HEK293 (cell line): ENCODE measurements around the gene KIF9.

Experiments
- CTCF ChIA-PET: fragments of 350-600 bp; formaldehyde crosslinking; extraction: SDS; loops from one replicate; lab custom pipeline; 2021; ENCODE audit warnings: antibody characterized with exemption; lab: Yijun Ruan, JAX
- POLR2A ChIA-PET: fragments of 300-600 bp; formaldehyde crosslinking; extraction: SDS; loops from one replicate; lab custom pipeline; 2020; ENCODE audit warnings: antibody characterized with exemption, inconsistent platforms; lab: Yijun Ruan, JAX
- H3K27ac ChIP-seq: fragments of 200-500 bp; sonication (Bioruptor generic); 2 replicates; pipeline ENCODE4 v1.5.1; 2014; ENCODE audit warnings: low read depth, low read length, control low read depth, inconsistent platforms; ENCODE audit errors: extremely low read depth
- H3K36me3 ChIP-seq, 2 experiments: fragments of 200-500 bp in 1 of 2; sonication (Bioruptor generic) in 1 of 2; 1 replicate in 1 of 2; 2 replicates in 1 of 2; pipeline ENCODE4 v1.5.1; 2014 to 2017; ENCODE audit warnings: inconsistent platforms in 2 of 2, low read length in 2 of 2; ENCODE audit not compliant: control insufficient read depth in 2 of 2, insufficient read depth in 1 of 2
- H3K4me1 ChIP-seq: fragments of 200-500 bp; sonication (Bioruptor generic); 2 replicates; pipeline ENCODE4 v1.5.1; 2014; ENCODE audit warnings: mild to moderate bottlenecking, low read length, inconsistent platforms; ENCODE audit not compliant: control insufficient read depth, insufficient read depth
- H3K4me3 ChIP-seq: 2 replicates; pipeline ENCODE4 v1.5.1; 2011; ENCODE audit warnings: low read depth, mild to moderate bottlenecking, control low read depth, low read length, moderate library complexity
- H3K9me3 ChIP-seq: fragments of 200-500 bp; sonication (Bioruptor generic); 2 replicates; pipeline ENCODE4 v1.5.1; 2014; ENCODE audit warnings: low read depth, low read length, inconsistent platforms; ENCODE audit not compliant: control insufficient read depth, insufficient read depth
- BCL11A ChIP-seq: fragments of 450-650 bp; formaldehyde crosslinking; IDR thresholded peaks from 2 replicates; pipeline ENCODE4 v1.5.1; 2016; ENCODE audit warnings: low read depth, missing biosample characterization, missing genetic modification characterization
- HOXD13 ChIP-seq: sonication (generic); formaldehyde crosslinking; IDR thresholded peaks from 2 replicates; pipeline ENCODE4 v1.8.0; 2022; ENCODE audit warnings: missing genetic modification reagents, borderline replicate concordance
- KLF16 ChIP-seq: fragments of 450-650 bp; formaldehyde crosslinking; IDR thresholded peaks from 2 replicates; pipeline ENCODE4 v1.5.1; 2017; ENCODE audit warnings: missing biosample characterization, missing genetic modification characterization
- PATZ1 ChIP-seq: fragments of 450-650 bp; formaldehyde crosslinking; IDR thresholded peaks from 2 replicates; pipeline ENCODE4 v1.5.1; 2016; ENCODE audit warnings: missing biosample characterization, missing genetic modification characterization
- PBX3 ChIP-seq: sonication (generic); formaldehyde crosslinking; IDR thresholded peaks from 2 replicates; pipeline ENCODE4 v1.8.1; 2022; ENCODE audit warnings: mild to moderate bottlenecking, moderate library complexity, missing genetic modification reagents
- PRDM10 ChIP-seq: fragments of 450-650 bp; formaldehyde crosslinking; IDR thresholded peaks from 2 replicates; pipeline ENCODE4 v1.5.1; 2016; ENCODE audit warnings: missing biosample characterization, missing genetic modification characterization
- PRDM2 ChIP-seq: fragments of 450-650 bp; formaldehyde crosslinking; IDR thresholded peaks from 2 replicates; pipeline ENCODE4 v1.5.1; 2016; ENCODE audit warnings: missing biosample characterization, missing genetic modification characterization, borderline replicate concordance
- ZFP37 ChIP-seq: fragments of 450-650 bp; formaldehyde crosslinking; IDR thresholded peaks from 2 replicates; pipeline ENCODE4 v1.5.1; 2016; ENCODE audit warnings: missing biosample characterization, missing genetic modification characterization
- ZNF112 ChIP-seq: fragments of 450-650 bp; formaldehyde crosslinking; IDR thresholded peaks from 2 replicates; pipeline ENCODE4 v1.5.0; 2017; ENCODE audit warnings: missing biosample characterization, missing genetic modification characterization
- ZNF132 ChIP-seq: fragments of 450-650 bp; formaldehyde crosslinking; IDR thresholded peaks from 2 replicates; pipeline ENCODE4 v1.5.1; 2017; ENCODE audit warnings: missing biosample characterization, missing genetic modification characterization, borderline replicate concordance
- ZNF18 ChIP-seq: fragments of 450-650 bp; formaldehyde crosslinking; IDR thresholded peaks from 2 replicates; pipeline ENCODE4 v1.5.1; 2016; ENCODE audit warnings: missing biosample characterization, missing genetic modification characterization
- ZNF184 ChIP-seq: fragments of 450-650 bp; IDR thresholded peaks from 2 replicates; pipeline ENCODE4 v1.5.1; 2018; ENCODE audit warnings: missing biosample characterization, mild to moderate bottlenecking, missing genetic modification characterization
- ZNF248 ChIP-seq: fragments of 450-650 bp; formaldehyde crosslinking; IDR thresholded peaks from 2 replicates; pipeline ENCODE4 v1.5.1; 2017; ENCODE audit warnings: missing biosample characterization, missing genetic modification characterization
- ZNF530 ChIP-seq: fragments of 450-650 bp; formaldehyde crosslinking; IDR thresholded peaks from 2 replicates; pipeline ENCODE4 v1.5.1; 2016; ENCODE audit warnings: low read depth, missing biosample characterization, missing genetic modification characterization
- ZNF549 ChIP-seq: fragments of 450-650 bp; IDR thresholded peaks from 2 replicates; pipeline ENCODE4 v1.5.1; 2018; ENCODE audit warnings: missing biosample characterization, missing genetic modification characterization, mild to moderate bottlenecking, inconsistent platforms, moderate library complexity
- ZNF555 ChIP-seq: fragments of 450-650 bp; formaldehyde crosslinking; conservative IDR thresholded peaks from 2 replicates; pipeline ENCODE4 v1.5.1; 2017; ENCODE audit warnings: missing biosample characterization, mild to moderate bottlenecking, missing genetic modification characterization, inconsistent platforms

The KIF9 gene

GRCh38 chr3:47244531-47245100 is 38.0 kb downstream of the KIF9 start (continued):
- TF ChIP-seq PBX3 (no peak), ZFP37 (tag by site-specific recombination) (no peak), ZNF555 (tag by site-specific recombination) (no peak), HOXD13 (CRISPR knock-in tag) (no peak)

GRCh38 chr3:47243419-47244147 is 39.0 kb downstream of the KIF9 start:
- POLR2A ChIA-PET = no interaction called here
- no peaks in the 10 kb centered on the region for H3K36me3 ChIP-seq
- no peaks in the 10 kb centered on the region for H3K9me3 ChIP-seq
- TF ChIP-seq PRDM2 (tag by site-specific recombination) (no peak), ZNF549 (tag by site-specific recombination) (no peak), ZNF18 (tag by site-specific recombination) (no peak), ZNF132 (no peak), ZNF184 (no peak), ZNF248 (tag by site-specific recombination) (no peak), KLF16 (tag by site-specific recombination) (no peak), BCL11A (tag by site-specific recombination) (no peak), ZNF112 (tag by site-specific recombination) (no peak), ZNF530 (tag by site-specific recombination) (no peak), PRDM10 (tag by site-specific recombination) (no peak), PATZ1 (tag by site-specific recombination) (no peak)
- H3K27ac ChIP-seq = no peak overlapping the region
- no peaks in the 10 kb centered on the region for H3K4me1 ChIP-seq
- CTCF ChIA-PET = interaction anchor here (0.5 to 0.7 kb wide), 3 partner anchors 41 to 331 kb away, joined by 3 to 4 read pairs (median 3); no protein-coding TSS in a partner anchor
- H3K4me3 ChIP-seq = no peak overlapping the region
